Panc1 (cell line): ENCODE data around the gene CD34. TPM values are rescaled to one million over a fixed set of nuclear protein-coding genes. Genes with fewer than 3 reads are reported as not detected.

Source experiments
- ATAC-seq: fragments of 200-7000 bp; cut with Tn5 transposase; 2 replicates; pipeline ENCODE4 v1.9.1; 2020; ENCODE audit warnings: mild to moderate bottlenecking, moderate library complexity
- BruUV-seq: library from RNA; stranded (reverse); fragments of 400-500 nt; replicated peaks from 2 replicates; lab custom pipeline; 2021; lab: Mats Ljungman, UMichigan
- CTCF ChIA-PET: fragments of 300-600 bp; sonication (Branson Sonifier 250); formaldehyde crosslinking; loops from one replicate; lab custom pipeline; 2022; ENCODE audit warnings: antibody characterized with exemption; lab: Charles Lee
- POLR2A ChIA-PET: fragments of 300-600 bp; sonication (Branson Sonifier 250); formaldehyde crosslinking; loops from one replicate; lab custom pipeline; 2022; ENCODE audit warnings: antibody characterized with exemption; lab: Charles Lee
- DNase-seq: peaks from one replicate; pipeline ENCODE4 v3.0.0-alpha.2; 2010; ENCODE audit warnings: low read depth, low spot score
- H3K27ac ChIP-seq: 2 replicates; pipeline ENCODE4 v1.5.1; 2011; ENCODE audit warnings: mild to moderate bottlenecking, low read length, inconsistent platforms
- H3K27me3 ChIP-seq: fragments of 200-500 bp; sonication (Bioruptor generic); 2 replicates; pipeline ENCODE4 v1.6.0; 2014; ENCODE audit warnings: low read length, inconsistent platforms; ENCODE audit not compliant: control insufficient read depth, insufficient read depth
- H3K36me3 ChIP-seq: fragments of 200-500 bp; sonication (Bioruptor generic); 2 replicates; pipeline ENCODE4 v1.5.1; 2014; ENCODE audit warnings: inconsistent platforms, mild to moderate bottlenecking, low read length, moderate library complexity; ENCODE audit not compliant: control insufficient read depth, insufficient read depth
- H3K4me1 ChIP-seq: 2 replicates; pipeline ENCODE4 v1.5.1; 2011; ENCODE audit warnings: inconsistent platforms, mild to moderate bottlenecking, low read length, moderate library complexity; ENCODE audit not compliant: control insufficient read depth, insufficient read depth
- H3K4me3 ChIP-seq, 2 experiments: 2 replicates each; pipeline ENCODE4 v1.5.1; 2011 to 2012; ENCODE audit warnings: low read depth in 2 of 2, low read length in 2 of 2, mild to moderate bottlenecking in 2 of 2, inconsistent platforms in 1 of 2, moderate library complexity in 1 of 2
- H3K9me3 ChIP-seq: fragments of 200-500 bp; sonication (Bioruptor generic); 2 replicates; pipeline ENCODE4 v1.5.1; 2014; ENCODE audit warnings: low read depth, mild to moderate bottlenecking, inconsistent platforms, low read length, moderate library complexity; ENCODE audit not compliant: control insufficient read depth, insufficient read depth
- CTCF ChIP-seq: fragments of 450-650 bp; IDR thresholded peaks from 2 replicates; pipeline ENCODE4 v1.5.1; 2017; ENCODE audit warnings: mild to moderate bottlenecking
- POLR2AphosphoS5 ChIP-seq: IDR thresholded peaks from 2 replicates; pipeline ENCODE4 v1.6.1; 2012; ENCODE audit warnings: mild to moderate bottlenecking, low read depth, low read length, moderate library complexity
- REST ChIP-seq, 2 experiments: IDR thresholded peaks; 2 replicates each; pipeline ENCODE4 v1.6.1; 2011 to 2012; ENCODE audit warnings: low read depth in 2 of 2, control low read depth in 1 of 2, low read length in 1 of 2, mild to moderate bottlenecking in 1 of 2, moderate library complexity in 1 of 2; ENCODE audit not compliant: insufficient read depth in 1 of 2
- SIN3A ChIP-seq: IDR thresholded peaks from 2 replicates; pipeline ENCODE4 v1.6.1; 2012; ENCODE audit warnings: low read depth, mild to moderate bottlenecking, low read length, moderate library complexity, borderline replicate concordance; ENCODE audit not compliant: insufficient read depth
- TCF7L2 ChIP-seq: IDR thresholded peaks from 2 replicates; pipeline ENCODE4 v1.6.1; 2011; ENCODE audit warnings: mild to moderate bottlenecking, low read depth, low read length, inconsistent platforms
- in situ Hi-C: cut with HindIII; loops from 2 replicates; pipeline ENCODE4 v1.10.0; 2016; ENCODE audit warnings: low sequenced_read_pairs, low pct_unique_long_range_greater_than_20kb
- intact Hi-C: fragments of 100-400 bp; cut with micrococcal nuclease; formaldehyde crosslinking; loops from one replicate; pipeline ENCODE4 v1.10.0; 2022; ENCODE audit not compliant: unreplicated experiment
- total RNA-seq: library from RNA; stranded (reverse); gene quantifications from one replicate; pipeline ENCODE4 v1.2.1, GENCODE V29; 2021; ENCODE audit not compliant: unreplicated experiment

CD34 gene
- total RNA-seq, 1 experiment from 2014 or later = 0.15 TPM

GRCh38 chr1:207884266-207885029, 26.5 kb downstream of the CD34 start:
- ChIA-PET CTCF (interaction anchor here (0.7 to 2.0 kb wide), 11 partner anchors 9 to 360 kb away, joined by 3 to 25 read pairs (median 4); no protein-coding TSS in a partner anchor), POLR2A (no interaction called here)
- H3K27ac ChIP-seq = no peak overlapping the region
- TF ChIP-seq POLR2AphosphoS5 (no peak), SIN3A (no peak)
- no peaks in the 10 kb centered on the region for H3K9me3 ChIP-seq
- H3K4me3 ChIP-seq = no peak overlapping the region
- in situ Hi-C loops (no loop called here), intact Hi-C loops (loop anchor here (1.0 to 5.0 kb wide), 2 partner anchors 79 to 363 kb away; no protein-coding TSS in a partner anchor)
- no peaks in the 10 kb centered on the region; the same call in 1 of the 2 replicates for H3K27me3 ChIP-seq
- BruUV-seq = no TSS peak
- ATAC-seq (peak; percentile 29), DNase-seq (no peak)
- H3K36me3 ChIP-seq = no peaks in the 10 kb centered on the region
- no peaks in the 10 kb centered on the region for H3K4me1 ChIP-seq

GRCh38 chr1:207883660-207884250, 27.2 kb downstream of the CD34 start:
- Histone ChIP-seq H3K9me3 (no peaks in the 10 kb centered on the region), H3K4me3 (no peak overlapping the region), H3K36me3 (no peaks in the 10 kb centered on the region), H3K4me1 (no peaks in the 10 kb centered on the region), H3K27me3 (no peaks in the 10 kb centered on the region; the same call in 1 of the 2 replicates), H3K27ac (no peak overlapping the region)
- no peak for DNase-seq
- intact Hi-C loops = loop anchor here (5.0 kb wide), 1 partner anchor 364 kb away; no protein-coding TSS in a partner anchor
- POLR2A ChIA-PET = no interaction called here
- in situ Hi-C loops = no loop called here
- BruUV-seq = no TSS peak
- CTCF ChIA-PET = no interaction called here
- TF ChIP-seq CTCF (no peak), POLR2AphosphoS5 (no peak), TCF7L2 (no peak), REST (IDR thresholded peaks at IDR 0.05; ENCODE audit: insufficient read depth in 1 of 2, low read depth in 2 of 2, low read length in 1 of 2) (no peak), SIN3A (no peak)
- no peak for ATAC-seq
